Sigmoid colon (tissue), 7 donors: ENCODE measurements around the gene PRMT6. TPM values are rescaled to one million over a fixed set of nuclear protein-coding genes. Genes with fewer than 3 reads are reported as not detected.

Experiments
- DNase-seq: peaks from one replicate; pipeline ENCODE4 v3.0.0-alpha.2; 2019
- H3K27ac ChIP-seq, 4 donors: fragments of 200-600 bp; sonication (generic); one replicate each; pipeline ENCODE4 v1.5.1; 2016 to 2019; ENCODE audit warnings: mild to moderate bottlenecking in 1 of 4
- H3K27me3 ChIP-seq, 3 donors: fragments of 200-600 bp; sonication (generic); one replicate each; pipeline ENCODE4 v1.5.1; 2019; ENCODE audit warnings: mild to moderate bottlenecking in 1 of 3
- H3K36me3 ChIP-seq, 4 donors: fragments of 200-600 bp; sonication (generic); one replicate each; pipeline ENCODE4 v1.5.1; 2016 to 2019
- H3K4me1 ChIP-seq, 4 donors: fragments of 200-600 bp; sonication (generic); one replicate each; pipeline ENCODE4 v1.5.1; 2017 to 2019
- H3K4me3 ChIP-seq, 4 donors: fragments of 200-600 bp; sonication (generic); one replicate each; pipeline ENCODE4 v1.5.1; 2017 to 2019; ENCODE audit warnings: mild to moderate bottlenecking in 2 of 4, moderate library complexity in 1 of 4
- H3K9me3 ChIP-seq, 4 donors: fragments of 200-600 bp in 3 of 4; sonication (generic) in 3 of 4; one replicate each; pipeline versions ENCODE4 v1.5.1 to v1.6.1; 2013 to 2019
- EP300 ChIP-seq, 4 donors: sonication (generic); formaldehyde crosslinking; IDR thresholded peaks; one replicate each; pipeline ENCODE4 v1.6.1; 2017; ENCODE audit warnings: antibody characterized with exemption in 4 of 4
- POLR2A ChIP-seq, 2 donors: fragments of 450-650 bp; IDR thresholded peaks; one replicate each; pipeline ENCODE4 v1.6.1; 2016; ENCODE audit warnings: antibody characterized with exemption in 2 of 2, mild to moderate bottlenecking in 2 of 2, moderate library complexity in 2 of 2
- POLR2AphosphoS5 ChIP-seq, 4 donors: sonication (generic); formaldehyde crosslinking; IDR thresholded peaks; one replicate each; pipeline ENCODE4 v1.6.1; 2017; ENCODE audit warnings: antibody characterized with exemption in 4 of 4
- WGBS, 2 donors: extraction: QIAGEN DNeasy Blood & Tissue Kit; methylation state at CpG; one replicate each; pipeline ENCODE4 v1.1.7; 2013; 5-methylcytosine and 5-hydroxymethylcytosine counted together
- intact Hi-C: fragments of 100-400 bp; cut with DNase I; formaldehyde crosslinking; loops from one replicate; pipeline ENCODE4 v1.15.1; 2023
- polyA plus RNA-seq, 3 donors: library from polyadenylated mRNA; stranded (reverse); fragments of 200-250 nt; gene quantifications; one replicate each; pipeline ENCODE4 v1.2.3, GENCODE V29; 2013
- total RNA-seq, 4 donors: library from RNA; depleted of rRNA; stranded (reverse); fragments of >200 nt; gene quantifications; one replicate each; pipeline ENCODE4 v1.1.0, GENCODE V29; 2016
- TF ChIP-seq, protein P1 (sequence below), 4 experiments: fragments of 450-650 bp in 3 of 4; fragments of 200-600 bp in 1 of 4; IDR thresholded peaks; one replicate each; pipeline ENCODE4 v1.5.1; 2016 to 2019; ENCODE audit warnings: antibody characterized with exemption in 4 of 4, mild to moderate bottlenecking in 3 of 4, moderate library complexity in 2 of 4
- donor health status: healthy with polysubstance abuse.
- donor health status: Bipolar disorder and iron deficiency.
- donor health status: healthy.

PRMT6 gene
- total and polyA plus RNA-seq, 7 donors: 6.1 to 15.6 (median 13.4) TPM

DNA sequence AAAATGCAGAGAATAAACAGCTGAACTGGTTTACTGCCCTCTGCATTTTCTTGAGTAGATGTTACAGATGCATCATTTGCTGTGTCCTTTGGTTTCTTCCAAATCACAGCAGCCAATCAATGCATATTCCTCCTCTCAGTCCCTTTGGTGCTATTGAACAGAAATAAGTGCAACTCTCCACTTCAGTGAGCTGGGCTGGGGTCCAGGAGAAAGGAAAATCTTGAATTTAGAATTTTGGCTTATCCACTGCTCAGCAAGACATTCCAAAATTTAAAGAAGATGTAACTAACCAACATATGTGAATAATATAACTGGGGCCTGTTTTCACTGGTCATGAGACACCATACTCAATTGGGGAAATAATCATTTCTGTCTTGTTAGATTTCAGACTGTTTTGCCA, 39.2 kb downstream of the PRMT6 start:
- H3K27me3 ChIP-seq: no peaks in the 10 kb centered on the region
- TF ChIP-seq, protein P1, sequence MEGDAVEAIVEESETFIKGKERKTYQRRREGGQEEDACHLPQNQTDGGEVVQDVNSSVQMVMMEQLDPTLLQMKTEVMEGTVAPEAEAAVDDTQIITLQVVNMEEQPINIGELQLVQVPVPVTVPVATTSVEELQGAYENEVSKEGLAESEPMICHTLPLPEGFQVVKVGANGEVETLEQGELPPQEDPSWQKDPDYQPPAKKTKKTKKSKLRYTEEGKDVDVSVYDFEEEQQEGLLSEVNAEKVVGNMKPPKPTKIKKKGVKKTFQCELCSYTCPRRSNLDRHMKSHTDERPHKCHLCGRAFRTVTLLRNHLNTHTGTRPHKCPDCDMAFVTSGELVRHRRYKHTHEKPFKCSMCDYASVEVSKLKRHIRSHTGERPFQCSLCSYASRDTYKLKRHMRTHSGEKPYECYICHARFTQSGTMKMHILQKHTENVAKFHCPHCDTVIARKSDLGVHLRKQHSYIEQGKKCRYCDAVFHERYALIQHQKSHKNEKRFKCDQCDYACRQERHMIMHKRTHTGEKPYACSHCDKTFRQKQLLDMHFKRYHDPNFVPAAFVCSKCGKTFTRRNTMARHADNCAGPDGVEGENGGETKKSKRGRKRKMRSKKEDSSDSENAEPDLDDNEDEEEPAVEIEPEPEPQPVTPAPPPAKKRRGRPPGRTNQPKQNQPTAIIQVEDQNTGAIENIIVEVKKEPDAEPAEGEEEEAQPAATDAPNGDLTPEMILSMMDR (IDR thresholded peaks at IDR 0.05): no peak
- no peak for TF ChIP-seq EP300 (IDR thresholded peaks at IDR 0.05)
- no peak for TF ChIP-seq POLR2AphosphoS5 (IDR thresholded peaks at IDR 0.05)
- TF ChIP-seq POLR2A (IDR thresholded peaks at IDR 0.05): no peak

DNA sequence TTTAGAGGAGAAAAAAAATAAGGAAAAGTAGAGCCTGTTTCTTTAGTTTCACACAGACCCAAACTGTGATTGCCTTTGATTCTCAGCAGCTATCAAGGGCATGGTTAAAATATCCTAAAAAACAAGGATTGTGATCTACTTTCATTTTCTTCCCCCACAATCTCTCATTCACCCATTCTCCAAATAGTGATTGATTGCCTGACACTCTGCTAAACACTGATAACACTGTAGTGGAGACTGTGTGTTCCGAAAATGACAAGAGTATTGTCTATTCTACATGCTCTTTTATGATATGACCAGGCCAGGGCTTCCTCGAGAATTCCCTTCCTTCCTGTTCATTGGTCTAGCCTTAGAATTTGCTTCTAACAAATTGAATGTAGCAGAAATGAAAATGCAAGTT, 40.2 kb downstream of the PRMT6 start:
- no peak for TF ChIP-seq POLR2A (IDR thresholded peaks at IDR 0.05)
- Histone ChIP-seq H3K4me1 (no peaks in the 10 kb centered on the region), H3K27ac (no peak overlapping the region), H3K4me3 (no peak overlapping the region), H3K27me3 (no peaks in the 10 kb centered on the region), H3K9me3 (no peaks in the 10 kb centered on the region), H3K36me3 (no peaks in the 10 kb centered on the region)
- DNase-seq: no peak
- 49 to 53% methylated on average over 2 of the region's 2 CpGs for WGBS, 2 donors
- intact Hi-C loops: no loop called here

More for the DNA sequence above, 39.2 kb downstream of the PRMT6 start:
- intact Hi-C loops: no loop called here
- Histone ChIP-seq H3K4me3 (no peak overlapping the region), H3K36me3 (no peaks in the 10 kb centered on the region), H3K9me3 (no peaks in the 10 kb centered on the region), H3K4me1 (no peaks in the 10 kb centered on the region), H3K27ac (no peak overlapping the region)
- no peak for DNase-seq

DNA sequence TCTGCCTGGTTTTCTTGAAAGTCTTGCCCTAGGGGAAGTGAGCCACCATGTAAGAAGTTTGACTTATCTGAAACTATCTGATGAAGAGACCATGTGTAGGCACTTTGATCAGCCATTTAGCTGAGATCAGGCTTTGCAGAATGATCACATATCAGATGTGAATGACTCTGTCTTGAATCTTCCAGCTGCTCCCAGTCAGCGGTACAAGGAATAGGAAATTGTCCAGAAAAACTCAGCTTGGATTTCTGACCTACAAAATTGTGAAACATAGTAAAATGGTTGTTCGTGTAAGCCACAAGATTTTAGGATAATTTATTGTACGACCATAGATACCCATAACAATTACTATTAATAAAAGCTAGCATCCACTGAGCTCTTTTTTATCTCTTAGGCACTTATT, 42.5 kb downstream of the PRMT6 start:
- 80 to 85% methylated on average over 3 of the region's 3 CpGs for WGBS, 2 donors

DNA sequence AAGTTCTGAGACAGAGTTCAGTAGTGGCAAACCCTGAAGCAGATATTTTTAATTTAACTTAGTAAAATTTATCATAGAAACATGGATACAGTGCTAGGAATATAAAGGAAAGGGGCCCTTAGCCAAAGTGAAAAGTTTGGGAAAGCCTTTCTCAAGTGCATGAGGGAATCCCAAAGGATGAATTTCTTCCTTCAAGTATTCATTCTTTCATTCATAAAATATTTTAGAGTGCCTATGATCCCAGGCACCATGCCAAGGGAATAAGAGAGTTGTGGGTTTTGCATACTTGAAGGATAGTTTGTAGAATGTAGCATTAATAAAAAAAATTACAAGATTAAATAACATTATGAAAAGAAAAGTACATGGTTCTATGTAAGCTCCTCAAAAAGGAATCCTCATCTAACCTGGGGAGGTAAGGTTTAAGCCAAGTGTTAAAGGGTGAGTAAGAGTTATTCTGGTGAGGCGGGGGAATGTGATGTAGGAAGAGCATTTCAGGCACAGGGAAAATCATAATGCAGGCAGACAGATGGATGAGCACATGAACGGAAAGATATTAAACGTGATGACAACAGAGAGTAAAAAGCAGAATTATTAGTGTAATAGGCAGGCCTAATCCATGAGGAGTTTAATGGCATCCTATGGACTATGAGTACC, 44.0 kb downstream of the PRMT6 start:
- no peaks in the 10 kb centered on the region for H3K9me3 ChIP-seq
- WGBS, 2 donors: 87 to 88% methylated on average over 3 of the region's 3 CpGs
- no peak for DNase-seq

More for the DNA sequence above, 42.5 kb downstream of the PRMT6 start:
- Histone ChIP-seq H3K27me3 (no peaks in the 10 kb centered on the region), H3K4me3 (no peak overlapping the region), H3K27ac (no peak overlapping the region), H3K36me3 (no peaks in the 10 kb centered on the region), H3K4me1 (no peaks in the 10 kb centered on the region), H3K9me3 (no peaks in the 10 kb centered on the region)
- TF ChIP-seq EP300 (IDR thresholded peaks at IDR 0.05): no peak
- no peak for TF ChIP-seq POLR2AphosphoS5 (IDR thresholded peaks at IDR 0.05)
- TF ChIP-seq POLR2A (IDR thresholded peaks at IDR 0.05): no peak
- TF ChIP-seq, protein P1 (IDR thresholded peaks at IDR 0.05): no peak
- no peak for DNase-seq
- intact Hi-C loops: no loop called here

DNA sequence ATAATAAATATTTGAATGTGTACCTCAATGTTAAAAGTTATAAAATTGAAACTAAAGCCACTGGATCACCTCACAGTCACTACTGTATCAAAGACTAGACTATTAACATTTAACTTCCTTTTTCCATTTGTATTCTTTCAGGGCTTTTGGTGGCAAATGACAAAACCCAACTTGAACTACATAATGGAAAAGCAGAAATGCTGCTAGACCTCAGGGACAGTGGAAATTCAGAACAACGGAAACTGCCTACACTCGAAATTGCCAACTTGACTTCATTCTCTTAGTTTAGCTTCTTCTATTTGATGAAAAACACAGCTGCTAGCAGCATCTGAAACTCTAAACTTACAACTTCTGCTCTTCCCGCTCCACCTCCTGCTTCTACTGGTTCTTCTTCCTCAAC, 49.4 kb downstream of the PRMT6 start:
- H3K9me3 ChIP-seq: no peaks in the 10 kb centered on the region
- H3K27me3 ChIP-seq: no peaks in the 10 kb centered on the region
- no peak for DNase-seq
- TF ChIP-seq POLR2AphosphoS5 (IDR thresholded peaks at IDR 0.05): no peak
- TF ChIP-seq, protein P1 (IDR thresholded peaks at IDR 0.05): no peak
- intact Hi-C loops: no loop called here
- H3K4me3 ChIP-seq: no peak overlapping the region
- WGBS, 2 donors: 85 to 87% methylated on average over 3 of the region's 3 CpGs
- no peaks in the 10 kb centered on the region for H3K4me1 ChIP-seq
- H3K36me3 ChIP-seq: no peaks in the 10 kb centered on the region
- no peak overlapping the region for H3K27ac ChIP-seq

More for the DNA sequence above, 44.0 kb downstream of the PRMT6 start:
- no peaks in the 10 kb centered on the region for H3K27me3 ChIP-seq
- no peaks in the 10 kb centered on the region for H3K36me3 ChIP-seq
- TF ChIP-seq, protein P1 (IDR thresholded peaks at IDR 0.05): no peak
- no peak for TF ChIP-seq EP300 (IDR thresholded peaks at IDR 0.05)
- TF ChIP-seq POLR2AphosphoS5 (IDR thresholded peaks at IDR 0.05): no peak
- TF ChIP-seq POLR2A (IDR thresholded peaks at IDR 0.05): no peak
- H3K4me1 ChIP-seq: no peaks in the 10 kb centered on the region
- no peak overlapping the region for H3K27ac ChIP-seq
- intact Hi-C loops: no loop called here
- H3K4me3 ChIP-seq: no peak overlapping the region

Other genes with a start within 250 kb of the PRMT6 start
- gene NTNG1, start 84.4 kb downstream of the PRMT6 start, total RNA-seq: 10 to 100 TPM in 3 of 4 donors, 1 to 10 TPM in 1; 8.6 to 32.5 (median 14.1) TPM
- gene NTNG1, start 84.4 kb downstream of the PRMT6 start, polyA plus RNA-seq: under 1 TPM in 2 of 3 donors, not detected in 1; under 0.01 to 0.73 TPM